GM12878 (cell line): Measurements from ENCODE around the gene P3H2. TPM values are rescaled to one million over a fixed set of nuclear protein-coding genes. Genes with fewer than 3 reads are reported as not detected.

Experiments
- ATAC-seq: fragments of 200-7000 bp; cut with Tn5 transposase; 3 replicates; pipeline ENCODE4 v1.9.1; 2020; ENCODE audit warnings: mild to moderate bottlenecking, moderate library complexity
- BruUV-seq: library from RNA; stranded (reverse); fragments of 400-500 nt; replicated peaks from 2 replicates; lab custom pipeline; 2021; lab: Mats Ljungman, UMichigan
- CTCF ChIA-PET: fragments of 300-600 bp; sonication (Branson Sonifier 250); formaldehyde crosslinking; extraction: SDS; loops from one replicate; lab custom pipeline; 2021; ENCODE audit warnings: inconsistent platforms; lab: Yijun Ruan, JAX
- POLR2A ChIA-PET: fragments of 350-600 bp; formaldehyde crosslinking; extraction: SDS; loops from one replicate; lab custom pipeline; 2021; ENCODE audit warnings: inconsistent platforms; lab: Charles Lee
- RAD21 ChIA-PET: fragments of 300-600 bp; sonication (Branson Sonifier 250); formaldehyde crosslinking; loops from one replicate; lab custom pipeline; 2023; ENCODE audit warnings: antibody characterized with exemption; ENCODE audit not compliant: unreplicated experiment; lab: Charles Lee
- SMC1A ChIA-PET: fragments of 300-600 bp; sonication (Branson Sonifier 250); formaldehyde crosslinking; loops from one replicate; lab custom pipeline; 2023; ENCODE audit not compliant: unreplicated experiment, uncharacterized antibody; lab: Charles Lee
- DNase-seq: peaks from one replicate; pipeline ENCODE4 v3.0.0-alpha.2; 2011; ENCODE audit warnings: low read depth, low spot score
- FAIRE-seq: peaks from 3 replicates; lab custom pipeline; 2011; peaks lifted over from hg19 to GRCh38; lab: Jason Lieb, UNC
- H2AFZ ChIP-seq: 2 replicates; pipeline ENCODE4 v1.6.0; 2011; ENCODE audit warnings: low read depth, low read length, control low read depth; ENCODE audit not compliant: control insufficient read depth
- H3K27ac ChIP-seq: 2 replicates; pipeline ENCODE4 v1.5.1; 2011; ENCODE audit warnings: control low read depth; ENCODE audit not compliant: control insufficient read depth, insufficient read depth
- H3K27me3 ChIP-seq, 2 experiments: replicated peaks in 1 of 2; 2 replicates each; pipeline versions ENCODE4 v1.6.0 to v1.6.1; 2011; ENCODE audit warnings: low read length in 1 of 2; ENCODE audit not compliant: control insufficient read depth in 2 of 2, insufficient read depth in 2 of 2
- H3K36me3 ChIP-seq, 2 experiments: 2 replicates each; pipeline ENCODE4 v1.5.1; 2011; ENCODE audit warnings: low read length in 1 of 2; ENCODE audit not compliant: control insufficient read depth in 2 of 2, insufficient read depth in 2 of 2
- H3K4me1 ChIP-seq: 2 replicates; pipeline ENCODE4 v1.6.1; 2011; ENCODE audit warnings: mild to moderate bottlenecking, low read length, moderate library complexity, mixed read lengths; ENCODE audit not compliant: control insufficient read depth, insufficient read depth
- H3K4me2 ChIP-seq: 2 replicates; pipeline ENCODE4 v1.6.0; 2011; ENCODE audit warnings: control low read depth; ENCODE audit not compliant: control insufficient read depth, insufficient read depth
- H3K4me3 ChIP-seq: fragments of 200-600 bp; sonication (generic); 2 replicates; pipeline ENCODE4 v1.5.1; 2016
- H3K79me2 ChIP-seq: 2 replicates; pipeline ENCODE4 v1.6.0; 2011; ENCODE audit warnings: low read length; ENCODE audit not compliant: control insufficient read depth, insufficient read depth
- H3K9ac ChIP-seq: 2 replicates; pipeline ENCODE4 v1.8.0; 2011; ENCODE audit warnings: low read length, control low read depth, mixed read lengths; ENCODE audit not compliant: control insufficient read depth, insufficient read depth
- H3K9me3 ChIP-seq: replicated peaks from 3 replicates; pipeline ENCODE4 v1.5.1; 2011; ENCODE audit warnings: mild to moderate bottlenecking, low read length; ENCODE audit not compliant: control insufficient read depth, insufficient read depth
- H4K20me1 ChIP-seq: 2 replicates; pipeline ENCODE4 v1.6.0; 2011; ENCODE audit not compliant: control insufficient read depth, insufficient read depth
- BMI1 ChIP-seq: fragments of 450-650 bp; IDR thresholded peaks from 2 replicates; pipeline ENCODE4 v1.6.1; 2016; ENCODE audit warnings: mild to moderate bottlenecking, moderate library complexity, borderline replicate concordance
- IKZF2 ChIP-seq, 2 experiments: fragments of 450-650 bp; IDR thresholded peaks; 2 replicates each; pipeline ENCODE4 v1.6.1; 2017; ENCODE audit warnings: mild to moderate bottlenecking in 2 of 2, moderate library complexity in 2 of 2
- JUNB ChIP-seq: IDR thresholded peaks from 2 replicates; pipeline ENCODE4 v1.6.1; 2016; ENCODE audit warnings: antibody characterized with exemption, mild to moderate bottlenecking
- JUND ChIP-seq: IDR thresholded peaks from 2 replicates; pipeline ENCODE4 v1.6.1; 2012; ENCODE audit warnings: low read depth, mild to moderate bottlenecking, low read length, improper control_type of control experiment, moderate library complexity
- KLF5 ChIP-seq: fragments of 450-650 bp; IDR thresholded peaks from 2 replicates; pipeline ENCODE4 v1.6.1; 2014; ENCODE audit warnings: mild to moderate bottlenecking; ENCODE audit not compliant: partially characterized antibody
- MYC ChIP-seq: IDR thresholded peaks from 2 replicates; pipeline ENCODE4 v1.6.1; 2011; ENCODE audit warnings: mild to moderate bottlenecking, low read length, moderate library complexity, inconsistent platforms; ENCODE audit not compliant: insufficient read depth, insufficient replicate concordance, insufficient read length, severe bottlenecking
- NFXL1 ChIP-seq: fragments of 450-650 bp; IDR thresholded peaks from 2 replicates; pipeline ENCODE4 v1.6.1; 2017; ENCODE audit warnings: antibody characterized with exemption, mild to moderate bottlenecking, borderline replicate concordance
- POLR2A ChIP-seq: IDR thresholded peaks from 2 replicates; pipeline ENCODE4 v1.6.1; 2011; ENCODE audit warnings: low read depth, mild to moderate bottlenecking, low read length
- POLR2AphosphoS5 ChIP-seq: IDR thresholded peaks from 2 replicates; pipeline ENCODE4 v1.6.1; 2011; ENCODE audit warnings: mild to moderate bottlenecking, low read length, inconsistent platforms
- RAD21 ChIP-seq: IDR thresholded peaks from 2 replicates; pipeline ENCODE4 v1.6.1; 2011; ENCODE audit warnings: mild to moderate bottlenecking, low read depth, low read length, moderate library complexity; ENCODE audit not compliant: insufficient read depth
- SP1 ChIP-seq: IDR thresholded peaks from one replicate; pipeline ENCODE4 v1.6.1; 2011; ENCODE audit warnings: low read depth, low read length
- YBX1 ChIP-seq: fragments of 450-650 bp; IDR thresholded peaks from 2 replicates; pipeline ENCODE4 v1.6.1; 2016; ENCODE audit warnings: antibody characterized with exemption
- ZNF274 ChIP-seq: IDR thresholded peaks from one replicate; pipeline ENCODE4 v1.8.0; 2011; ENCODE audit not compliant: insufficient read length, insufficient read depth
- in situ Hi-C: fragments of 300-500 bp; cut with MboI; formaldehyde crosslinking; loops from 9 replicates; pipeline ENCODE4 v1.14.3; 2018; ENCODE audit warnings: mixed read lengths
- intact Hi-C: fragments of 100-400 bp; cut with micrococcal nuclease; formaldehyde crosslinking; loops from one replicate; pipeline ENCODE4 v1.14.2; 2022; ENCODE audit not compliant: unreplicated experiment
- polyA plus RNA-seq, 11 experiments: library from polyadenylated mRNA; depleted of rRNA in 4 of 11; unstranded in 6 of 11; stranded (reverse) in 5 of 11; fragments of >200 nt; fragmentation: Nextera tagmentation in 4 of 11; fragmentation: Illumina TruSeq in 1 of 11; extraction: Ambion mirVana in 4 of 11; extraction: Trizol in 1 of 11; gene quantifications; 1 replicate in 1 of 11; 2 replicates in 10 of 11; pipeline versions ENCODE4 v1.2.1 to v1.2.3, GENCODE V29; 2011 to 2016; ENCODE audit warnings: inconsistent platforms in 2 of 11, missing spikeins in 2 of 11, low read depth in 1 of 11
- total RNA-seq, 4 experiments: library from RNA; depleted of rRNA in 3 of 4; stranded (reverse); fragments of >200 nt in 3 of 4; fragmentation: Illumina TruSeq in 1 of 4; extraction: Trizol in 1 of 4; gene quantifications; 2 replicates each; pipeline versions ENCODE4 v1.2.1 to v1.2.3, GENCODE V29; 2013 to 2021
- TF ChIP-seq, protein P1 (sequence below): fragments of 450-650 bp; IDR thresholded peaks from 2 replicates; pipeline ENCODE4 v1.6.1; 2017; ENCODE audit warnings: mild to moderate bottlenecking, low read depth, inconsistent platforms; ENCODE audit not compliant: poor library complexity, severe bottlenecking
- TF ChIP-seq, protein P2 (sequence below): fragments of 450-650 bp; IDR thresholded peaks from 2 replicates; pipeline ENCODE4 v1.6.1; 2017; ENCODE audit warnings: borderline replicate concordance
- TF ChIP-seq, protein P3 (sequence below): fragments of 450-650 bp; IDR thresholded peaks from 2 replicates; pipeline ENCODE4 v1.6.1; 2017; ENCODE audit warnings: mild to moderate bottlenecking, moderate library complexity

The P3H2 gene
- total and polyA plus RNA-seq, 10 of the 15 experiments (the other 5 are each of a cell fraction or from before 2014, with no cell fraction given) = 27.0 to 97.6 (median 83.2) TPM

GRCh38 chr3:189981668-189982067, 139.0 kb downstream of the P3H2 start:
- no peaks in the 10 kb centered on the region for H3K79me2 ChIP-seq
- H3K9ac ChIP-seq = no peak overlapping the region
- TF ChIP-seq BMI1 (no peak), POLR2AphosphoS5 (no peak), YBX1 (no peak), JUND (no peak), JUNB (no peak), MYC (no peak), RAD21 (no peak), POLR2A (no peak), IKZF2 (IDR thresholded peaks at IDR 0.05) (no peak), NFXL1 (no peak), ZNF274 (no peak), KLF5 (no peak), SP1 (no peak)
- TF ChIP-seq, protein P1, sequence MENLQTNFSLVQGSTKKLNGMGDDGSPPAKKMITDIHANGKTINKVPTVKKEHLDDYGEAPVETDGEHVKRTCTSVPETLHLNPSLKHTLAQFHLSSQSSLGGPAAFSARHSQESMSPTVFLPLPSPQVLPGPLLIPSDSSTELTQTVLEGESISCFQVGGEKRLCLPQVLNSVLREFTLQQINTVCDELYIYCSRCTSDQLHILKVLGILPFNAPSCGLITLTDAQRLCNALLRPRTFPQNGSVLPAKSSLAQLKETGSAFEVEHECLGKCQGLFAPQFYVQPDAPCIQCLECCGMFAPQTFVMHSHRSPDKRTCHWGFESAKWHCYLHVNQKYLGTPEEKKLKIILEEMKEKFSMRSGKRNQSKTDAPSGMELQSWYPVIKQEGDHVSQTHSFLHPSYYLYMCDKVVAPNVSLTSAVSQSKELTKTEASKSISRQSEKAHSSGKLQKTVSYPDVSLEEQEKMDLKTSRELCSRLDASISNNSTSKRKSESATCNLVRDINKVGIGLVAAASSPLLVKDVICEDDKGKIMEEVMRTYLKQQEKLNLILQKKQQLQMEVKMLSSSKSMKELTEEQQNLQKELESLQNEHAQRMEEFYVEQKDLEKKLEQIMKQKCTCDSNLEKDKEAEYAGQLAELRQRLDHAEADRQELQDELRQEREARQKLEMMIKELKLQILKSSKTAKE = no peak
- TF ChIP-seq, protein P2, sequence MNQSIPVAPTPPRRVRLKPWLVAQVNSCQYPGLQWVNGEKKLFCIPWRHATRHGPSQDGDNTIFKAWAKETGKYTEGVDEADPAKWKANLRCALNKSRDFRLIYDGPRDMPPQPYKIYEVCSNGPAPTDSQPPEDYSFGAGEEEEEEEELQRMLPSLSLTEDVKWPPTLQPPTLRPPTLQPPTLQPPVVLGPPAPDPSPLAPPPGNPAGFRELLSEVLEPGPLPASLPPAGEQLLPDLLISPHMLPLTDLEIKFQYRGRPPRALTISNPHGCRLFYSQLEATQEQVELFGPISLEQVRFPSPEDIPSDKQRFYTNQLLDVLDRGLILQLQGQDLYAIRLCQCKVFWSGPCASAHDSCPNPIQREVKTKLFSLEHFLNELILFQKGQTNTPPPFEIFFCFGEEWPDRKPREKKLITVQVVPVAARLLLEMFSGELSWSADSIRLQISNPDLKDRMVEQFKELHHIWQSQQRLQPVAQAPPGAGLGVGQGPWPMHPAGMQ = no peak
- TF ChIP-seq, protein P3, sequence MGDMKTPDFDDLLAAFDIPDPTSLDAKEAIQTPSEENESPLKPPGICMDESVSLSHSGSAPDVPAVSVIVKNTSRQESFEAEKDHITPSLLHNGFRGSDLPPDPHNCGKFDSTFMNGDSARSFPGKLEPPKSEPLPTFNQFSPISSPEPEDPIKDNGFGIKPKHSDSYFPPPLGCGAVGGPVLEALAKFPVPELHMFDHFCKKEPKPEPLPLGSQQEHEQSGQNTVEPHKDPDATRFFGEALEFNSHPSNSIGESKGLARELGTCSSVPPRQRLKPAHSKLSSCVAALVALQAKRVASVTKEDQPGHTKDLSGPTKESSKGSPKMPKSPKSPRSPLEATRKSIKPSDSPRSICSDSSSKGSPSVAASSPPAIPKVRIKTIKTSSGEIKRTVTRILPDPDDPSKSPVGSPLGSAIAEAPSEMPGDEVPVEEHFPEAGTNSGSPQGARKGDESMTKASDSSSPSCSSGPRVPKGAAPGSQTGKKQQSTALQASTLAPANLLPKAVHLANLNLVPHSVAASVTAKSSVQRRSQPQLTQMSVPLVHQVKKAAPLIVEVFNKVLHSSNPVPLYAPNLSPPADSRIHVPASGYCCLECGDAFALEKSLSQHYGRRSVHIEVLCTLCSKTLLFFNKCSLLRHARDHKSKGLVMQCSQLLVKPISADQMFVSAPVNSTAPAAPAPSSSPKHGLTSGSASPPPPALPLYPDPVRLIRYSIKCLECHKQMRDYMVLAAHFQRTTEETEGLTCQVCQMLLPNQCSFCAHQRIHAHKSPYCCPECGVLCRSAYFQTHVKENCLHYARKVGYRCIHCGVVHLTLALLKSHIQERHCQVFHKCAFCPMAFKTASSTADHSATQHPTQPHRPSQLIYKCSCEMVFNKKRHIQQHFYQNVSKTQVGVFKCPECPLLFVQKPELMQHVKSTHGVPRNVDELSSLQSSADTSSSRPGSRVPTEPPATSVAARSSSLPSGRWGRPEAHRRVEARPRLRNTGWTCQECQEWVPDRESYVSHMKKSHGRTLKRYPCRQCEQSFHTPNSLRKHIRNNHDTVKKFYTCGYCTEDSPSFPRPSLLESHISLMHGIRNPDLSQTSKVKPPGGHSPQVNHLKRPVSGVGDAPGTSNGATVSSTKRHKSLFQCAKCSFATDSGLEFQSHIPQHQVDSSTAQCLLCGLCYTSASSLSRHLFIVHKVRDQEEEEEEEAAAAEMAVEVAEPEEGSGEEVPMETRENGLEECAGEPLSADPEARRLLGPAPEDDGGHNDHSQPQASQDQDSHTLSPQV = no peak
- RAD21 ChIA-PET = no interaction called here
- no peaks in the 10 kb centered on the region for H3K4me1 ChIP-seq
- H3K4me3 ChIP-seq = no peak overlapping the region
- CTCF ChIA-PET = interaction anchor here (0.8 kb wide), 1 partner anchor 17 kb away, joined by 3 read pairs; no protein-coding TSS in a partner anchor
- intact Hi-C loops (no loop called here), in situ Hi-C loops (no loop called here)
- POLR2A ChIA-PET = interaction anchor here (1.0 kb wide), 1 partner anchor 21 kb away, joined by 5 read pairs; no protein-coding TSS in a partner anchor
- DNase-seq = no peak
- FAIRE-seq = no peak
- no TSS peak for BruUV-seq
- no peaks in the 10 kb centered on the region for H3K9me3 ChIP-seq
- H3K27me3 ChIP-seq = no peaks in the 10 kb centered on the region
- no peaks in the 10 kb centered on the region for H3K36me3 ChIP-seq
- SMC1A ChIA-PET = interaction anchor here (1.0 to 2.2 kb wide), 3 partner anchors 9 to 461 kb away, joined by 3 to 7 read pairs (median 3); no protein-coding TSS in a partner anchor
- no peak overlapping the region for H2AFZ ChIP-seq
- H4K20me1 ChIP-seq = no peaks in the 10 kb centered on the region
- no peak for ATAC-seq
- no peak overlapping the region for H3K27ac ChIP-seq
- no peak overlapping the region for H3K4me2 ChIP-seq
